ENCODE results near the gene LPAR1. TPM values are rescaled to one million over a fixed set of nuclear protein-coding genes. Genes with fewer than 3 reads are reported as not detected.

Gene LPAR1
- total RNA-seq, 4 donors from 2014 or later: 21.9 to 55.0 (median 25.9) TPM

- intact Hi-C loops (cut with DNase I; ENCODE audit: low total_unique reads): no loop called here
- peak overlapping the region; percentile 66 for H3K4me3 ChIP-seq (ENCODE audit: low read depth, poor library complexity, severe bottlenecking)
- TF ChIP-seq, protein P1, sequence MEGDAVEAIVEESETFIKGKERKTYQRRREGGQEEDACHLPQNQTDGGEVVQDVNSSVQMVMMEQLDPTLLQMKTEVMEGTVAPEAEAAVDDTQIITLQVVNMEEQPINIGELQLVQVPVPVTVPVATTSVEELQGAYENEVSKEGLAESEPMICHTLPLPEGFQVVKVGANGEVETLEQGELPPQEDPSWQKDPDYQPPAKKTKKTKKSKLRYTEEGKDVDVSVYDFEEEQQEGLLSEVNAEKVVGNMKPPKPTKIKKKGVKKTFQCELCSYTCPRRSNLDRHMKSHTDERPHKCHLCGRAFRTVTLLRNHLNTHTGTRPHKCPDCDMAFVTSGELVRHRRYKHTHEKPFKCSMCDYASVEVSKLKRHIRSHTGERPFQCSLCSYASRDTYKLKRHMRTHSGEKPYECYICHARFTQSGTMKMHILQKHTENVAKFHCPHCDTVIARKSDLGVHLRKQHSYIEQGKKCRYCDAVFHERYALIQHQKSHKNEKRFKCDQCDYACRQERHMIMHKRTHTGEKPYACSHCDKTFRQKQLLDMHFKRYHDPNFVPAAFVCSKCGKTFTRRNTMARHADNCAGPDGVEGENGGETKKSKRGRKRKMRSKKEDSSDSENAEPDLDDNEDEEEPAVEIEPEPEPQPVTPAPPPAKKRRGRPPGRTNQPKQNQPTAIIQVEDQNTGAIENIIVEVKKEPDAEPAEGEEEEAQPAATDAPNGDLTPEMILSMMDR (IDR thresholded peaks at IDR 0.05): no peak
- TF ChIP-seq POLR2A (IDR thresholded peaks at IDR 0.05): no peak
- no peak for DNase-seq (ENCODE audit: low spot score in 2 of 2)
- WGBS, 2 donors: 12 to 15% methylated on average over 8 of the region's 8 CpGs
Measured at GRCh38 chr9:111036946-111037345, 1.3 kb downstream of the LPAR1 start.

DNA sequence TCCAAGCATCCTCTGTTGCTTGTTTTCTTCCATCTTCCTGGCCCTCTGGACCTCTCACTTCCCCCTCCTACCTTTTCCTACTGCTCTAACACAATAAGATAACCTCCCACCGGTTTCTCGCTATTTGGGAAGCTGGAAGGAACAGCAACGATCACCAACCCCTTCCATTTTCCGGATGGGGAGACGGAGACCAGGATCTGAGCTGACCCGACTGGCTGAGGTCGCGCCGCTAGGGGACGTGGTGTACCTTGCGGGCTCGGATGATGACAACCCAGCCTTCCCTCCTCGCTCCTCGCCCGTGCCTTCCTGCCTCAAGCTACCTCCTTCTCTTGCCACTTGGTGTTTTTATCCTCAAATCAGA is 1.9 kb downstream of the LPAR1 start:
- intact Hi-C loops (cut with DNase I; ENCODE audit: low total_unique reads): no loop called here
- 4 to 7% methylated on average over 15 of the region's 15 CpGs for WGBS, 2 donors
- no peak for TF ChIP-seq POLR2A (IDR thresholded peaks at IDR 0.05)
- TF ChIP-seq, protein P1 (IDR thresholded peaks at IDR 0.05): no peak
- peak; percentile 57 to 93 for DNase-seq (ENCODE audit: low spot score in 2 of 2)
- peak overlapping the region; percentile 66 for H3K4me3 ChIP-seq (ENCODE audit: low read depth, poor library complexity, severe bottlenecking)

GRCh38 chr9:111035543-111036428 is 2.5 kb downstream of the LPAR1 start:
- intact Hi-C loops (cut with DNase I; ENCODE audit: low total_unique reads): no loop called here
- WGBS, 2 donors: 63 to 71% methylated on average over 3 of the region's 3 CpGs
- TF ChIP-seq, protein P1 (IDR thresholded peaks at IDR 0.05): no peak
- no peak for TF ChIP-seq POLR2A (IDR thresholded peaks at IDR 0.05)
- peak overlapping the region; percentile 66 for H3K4me3 ChIP-seq (ENCODE audit: low read depth, poor library complexity, severe bottlenecking)
- no peak for DNase-seq (ENCODE audit: low spot score in 2 of 2)

GRCh38 chr9:111034898-111035539 is 3.3 kb downstream of the LPAR1 start:
- intact Hi-C loops (cut with DNase I; ENCODE audit: low total_unique reads): no loop called here
- 71% methylated on average over 9 of the region's 9 CpGs for WGBS, 2 donors
- TF ChIP-seq, protein P1 (IDR thresholded peaks at IDR 0.05): no peak
- no peak for TF ChIP-seq POLR2A (IDR thresholded peaks at IDR 0.05)
- no peak overlapping the region for H3K4me3 ChIP-seq (ENCODE audit: low read depth, poor library complexity, severe bottlenecking)
- DNase-seq (ENCODE audit: low spot score in 2 of 2): no peak

DNA sequence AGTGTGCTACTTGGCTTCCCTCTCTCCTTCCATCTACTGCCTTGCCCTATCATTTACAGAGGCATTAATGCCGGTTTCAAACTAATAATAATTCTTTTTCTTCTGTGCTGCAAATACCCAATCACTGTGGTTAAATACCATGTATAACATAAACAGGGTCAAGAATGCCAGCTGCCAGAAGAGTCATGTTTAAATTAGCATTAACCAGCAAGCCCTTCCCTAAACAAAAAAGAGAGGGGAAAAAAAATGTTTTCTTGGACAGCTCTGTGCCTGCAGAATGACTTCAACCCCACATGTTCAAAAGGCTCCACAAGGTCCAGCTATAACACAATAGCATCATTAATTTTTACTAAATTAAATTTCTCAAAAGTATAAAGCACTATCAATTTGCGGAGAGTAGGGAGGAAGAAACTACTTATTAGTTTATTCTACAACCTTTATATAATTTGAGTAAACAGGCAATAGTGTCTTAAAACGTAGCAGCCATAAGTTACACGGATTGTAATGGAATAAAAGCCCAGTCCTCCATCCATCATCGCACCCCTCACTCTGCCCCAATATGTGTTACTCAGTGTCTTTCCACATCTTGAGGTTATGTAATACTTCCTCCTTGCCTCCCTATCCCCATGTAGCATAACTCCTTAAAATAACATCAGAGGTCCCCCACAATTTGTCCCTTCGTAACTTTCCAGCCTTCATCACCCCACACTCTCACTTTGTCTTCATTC is 3.9 kb downstream of the LPAR1 start:
- H3K4me3 ChIP-seq (ENCODE audit: low read depth, poor library complexity, severe bottlenecking): no peak overlapping the region
- intact Hi-C loops (cut with DNase I; ENCODE audit: low total_unique reads): no loop called here

More for the DNA sequence above, 3.9 kb downstream of the LPAR1 start:
- DNase-seq (ENCODE audit: low spot score in 2 of 2): no peak
- 53 to 65% methylated on average over 6 of the region's 6 CpGs for whole genome bisulfite sequencing, 2 donors
- no peak for TF ChIP-seq POLR2A (IDR thresholded peaks at IDR 0.05)
- TF ChIP-seq, protein P1 (IDR thresholded peaks at IDR 0.05): no peak

Data from lower leg skin (tissue), 4 donors.